H1 (cell line): ENCODE measurements around the gene SPRR2F. TPM values are rescaled to one million over a fixed set of nuclear protein-coding genes. Genes with fewer than 3 reads are reported as not detected.

Experiments
- CTCF ChIA-PET: fragments of 300-600 bp; sonication (Branson Sonifier 250); formaldehyde crosslinking; loops from one replicate; lab custom pipeline; 2021; ENCODE audit not compliant: partially characterized antibody; lab: Charles Lee
- POLR2A ChIA-PET: fragments of 300-600 bp; sonication (Branson Sonifier 250); formaldehyde crosslinking; loops from one replicate; lab custom pipeline; 2021; ENCODE audit warnings: inconsistent platforms; ENCODE audit not compliant: partially characterized antibody; lab: Charles Lee
- DNase-seq, 2 experiments: peaks; one replicate each; pipeline versions ENCODE4 v3.0.0 to v3.0.0-alpha.2; 2010 to 2022; ENCODE audit warnings: low spot score in 2 of 2, low read depth in 1 of 2, mixed read lengths in 1 of 2
- FAIRE-seq: peaks from 2 replicates; lab custom pipeline; 2011; peaks lifted over from hg19 to GRCh38; lab: Jason Lieb, UNC
- H2AFZ ChIP-seq: 2 replicates; pipeline ENCODE4 v1.8.1; 2012; ENCODE audit warnings: low read length, inconsistent platforms
- H2AK5ac ChIP-seq: 2 replicates; pipeline ENCODE4 v1.6.1; 2013; ENCODE audit warnings: low read depth, low read length
- H2BK120ac ChIP-seq: replicated peaks from 2 replicates; pipeline ENCODE3; 2013; ENCODE audit warnings: low read depth, low read length, inconsistent platforms
- H2BK12ac ChIP-seq: 2 replicates; pipeline ENCODE4 v1.6.1; 2013; ENCODE audit warnings: low read depth, low read length
- H2BK15ac ChIP-seq: 2 replicates; pipeline ENCODE4 v1.6.1; 2013; ENCODE audit warnings: low read length
- H2BK20ac ChIP-seq: 2 replicates; pipeline ENCODE4 v1.6.1; 2013; ENCODE audit warnings: low read length
- H2BK5ac ChIP-seq: 2 replicates; pipeline ENCODE4 v1.6.1; 2013; ENCODE audit warnings: low read depth, low read length
- H3K14ac ChIP-seq: 2 replicates; pipeline ENCODE4 v1.6.1; 2013; ENCODE audit warnings: inconsistent platforms; ENCODE audit not compliant: insufficient read length
- H3K18ac ChIP-seq: 2 replicates; pipeline ENCODE4 v1.6.1; 2013; ENCODE audit warnings: low read length; ENCODE audit errors: extremely low read depth
- H3K23ac ChIP-seq: 2 replicates; pipeline ENCODE4 v1.6.1; 2013; ENCODE audit warnings: inconsistent platforms; ENCODE audit not compliant: insufficient read length
- H3K23me2 ChIP-seq: 2 replicates; pipeline ENCODE4 v1.6.1; 2013; ENCODE audit warnings: low read depth, low read length
- H3K27ac ChIP-seq: 2 replicates; pipeline ENCODE4 v1.6.1; 2011; ENCODE audit warnings: low read depth, low read length, inconsistent platforms
- H3K27me3 ChIP-seq, 4 experiments: replicated peaks in 1 of 4; 1 replicate in 1 of 4; 2 replicates in 3 of 4; pipeline versions ENCODE4 v1.6.1 to v1.8.1; 2011 to 2013; ENCODE audit warnings: low read length in 3 of 4, mild to moderate bottlenecking in 3 of 4, inconsistent platforms in 2 of 4, mixed read lengths in 2 of 4, moderate library complexity in 1 of 4; ENCODE audit not compliant: control insufficient read depth in 3 of 4, insufficient read depth in 3 of 4; ENCODE audit errors: extremely low read depth in 1 of 4
- H3K36me3 ChIP-seq, 4 experiments: 2 replicates each; pipeline versions ENCODE4 v1.6.1 to v1.8.1; 2011 to 2013; ENCODE audit warnings: mild to moderate bottlenecking in 4 of 4, low read length in 3 of 4, moderate library complexity in 2 of 4, control low read depth in 1 of 4, inconsistent platforms in 1 of 4; ENCODE audit not compliant: insufficient read depth in 4 of 4, control insufficient read depth in 2 of 4
- H3K4ac ChIP-seq: replicated peaks from 2 replicates; pipeline ENCODE3; 2013; ENCODE audit warnings: low read length, low read depth, mixed read lengths, inconsistent platforms; ENCODE audit not compliant: insufficient read length
- H3K4me1 ChIP-seq, 4 experiments: replicated peaks in 1 of 4; 1 replicate in 1 of 4; 2 replicates in 3 of 4; pipeline versions ENCODE4 v1.6.1 to v1.8.1; 2011 to 2013; ENCODE audit warnings: low read length in 3 of 4, inconsistent platforms in 2 of 4, mixed read lengths in 1 of 4; ENCODE audit not compliant: insufficient read depth in 4 of 4, control insufficient read depth in 3 of 4
- H3K4me2 ChIP-seq, 2 experiments: 2 replicates each; pipeline versions ENCODE4 v1.6.1 to v1.8.1; 2011 to 2013; ENCODE audit warnings: low read depth in 2 of 2, low read length in 2 of 2, control low read depth in 1 of 2, inconsistent platforms in 1 of 2, mild to moderate bottlenecking in 1 of 2; ENCODE audit not compliant: insufficient read depth in 1 of 2
- H3K4me3 ChIP-seq, 4 experiments: fragments of 200-600, 300-600 bp in 1 of 4; sonication (generic), shearing (Covaris generic), sonication (Bioruptor Twin) in 1 of 4; 2 replicates each; pipeline versions ENCODE4 v1.5.1 to v1.8.1; 2011 to 2016; ENCODE audit warnings: low read length in 4 of 4, low read depth in 3 of 4, control low read depth in 2 of 4, inconsistent platforms in 2 of 4, mild to moderate bottlenecking in 2 of 4, mixed read lengths in 1 of 4, moderate library complexity in 1 of 4; ENCODE audit not compliant: insufficient read depth in 2 of 4; ENCODE audit errors: extremely low read depth in 1 of 4
- H3K56ac ChIP-seq: replicated peaks from 2 replicates; pipeline ENCODE3; 2013; ENCODE audit warnings: low read depth, mild to moderate bottlenecking, mixed read lengths, low read length, inconsistent platforms; ENCODE audit not compliant: insufficient read length
- H3K79me1 ChIP-seq: 2 replicates; pipeline ENCODE4 v1.6.1; 2013; ENCODE audit warnings: low read depth, low read length, control low read depth
- H3K79me2 ChIP-seq, 2 experiments: 2 replicates each; pipeline versions ENCODE4 v1.6.1 to v1.8.1; 2012 to 2013; ENCODE audit warnings: low read length in 2 of 2, mild to moderate bottlenecking in 2 of 2, inconsistent platforms in 1 of 2; ENCODE audit not compliant: insufficient read depth in 2 of 2, control insufficient read depth in 1 of 2
- H3K9ac ChIP-seq, 4 experiments: replicated peaks in 1 of 4; 1 replicate in 1 of 4; 2 replicates in 3 of 4; pipeline versions ENCODE4 v1.6.1 to v1.8.1; 2011 to 2013; ENCODE audit warnings: low read depth in 3 of 4, low read length in 3 of 4, control low read depth in 2 of 4, mild to moderate bottlenecking in 2 of 4, moderate library complexity in 2 of 4, inconsistent platforms in 1 of 4; ENCODE audit errors: extremely low read depth in 1 of 4
- H3K9me3 ChIP-seq, 2 experiments: 2 replicates each; pipeline versions ENCODE4 v1.6.1 to v1.8.1; 2012 to 2013; ENCODE audit warnings: mild to moderate bottlenecking in 2 of 2, moderate library complexity in 2 of 2, control low read depth in 1 of 2, inconsistent platforms in 1 of 2, low read depth in 1 of 2, low read length in 1 of 2, mixed read lengths in 1 of 2; ENCODE audit not compliant: insufficient read depth in 2 of 2
- H4K20me1 ChIP-seq, 2 experiments: replicated peaks in 1 of 2; 2 replicates each; pipeline versions ENCODE3 to v1.8.1; 2011 to 2013; ENCODE audit warnings: inconsistent platforms in 2 of 2, low read length in 2 of 2, mild to moderate bottlenecking in 1 of 2; ENCODE audit not compliant: insufficient read depth in 2 of 2, control insufficient read depth in 1 of 2
- H4K5ac ChIP-seq: 2 replicates; pipeline ENCODE4 v1.6.1; 2013; ENCODE audit warnings: low read length, low read depth, mixed read lengths, inconsistent platforms; ENCODE audit not compliant: insufficient read length
- H4K8ac ChIP-seq: 2 replicates; pipeline ENCODE4 v1.8.0; 2013; ENCODE audit warnings: mild to moderate bottlenecking, moderate library complexity, low read length, inconsistent platforms; ENCODE audit not compliant: insufficient read depth; ENCODE audit errors: extremely low read depth
- H4K91ac ChIP-seq: replicated peaks from 2 replicates; pipeline ENCODE3; 2013; ENCODE audit warnings: low read length, mixed read lengths, inconsistent platforms; ENCODE audit not compliant: insufficient read length
- CTBP2 ChIP-seq: IDR thresholded peaks from 2 replicates; pipeline ENCODE4 v1.7.0; 2011; ENCODE audit warnings: borderline replicate concordance, mild to moderate bottlenecking, moderate library complexity, mixed read lengths, low read length; ENCODE audit not compliant: insufficient read depth, insufficient read length
- EGR1 ChIP-seq: IDR thresholded peaks from 2 replicates; pipeline ENCODE4 v1.6.1; 2011; ENCODE audit warnings: low read depth, low read length, borderline replicate concordance
- KDM4A ChIP-seq: IDR thresholded peaks from one replicate; pipeline ENCODE4 v1.7.1; 2012; ENCODE audit warnings: low read depth, mild to moderate bottlenecking, moderate library complexity, low read length, inconsistent platforms; ENCODE audit not compliant: severe bottlenecking
- RNF2 ChIP-seq: fragments of 200-900, 300-1000 bp; sonication (generic); IDR thresholded peaks from 2 replicates; pipeline ENCODE4 v1.7.1; 2016; ENCODE audit warnings: borderline replicate concordance, low read depth, mild to moderate bottlenecking, antibody characterized with exemption, low read length; ENCODE audit not compliant: poor library complexity, severe bottlenecking; ENCODE audit errors: missing control alignments
- SIX5 ChIP-seq: IDR thresholded peaks from 2 replicates; pipeline ENCODE4 v1.6.1; 2011; ENCODE audit warnings: mild to moderate bottlenecking, low read depth, low read length
- SP1 ChIP-seq: IDR thresholded peaks from 2 replicates; pipeline ENCODE4 v1.6.1; 2011; ENCODE audit warnings: low read depth, low read length
- SRF ChIP-seq: IDR thresholded peaks from 2 replicates; pipeline ENCODE4 v1.6.1; 2011; ENCODE audit warnings: mild to moderate bottlenecking, low read depth, low read length, moderate library complexity
- TBP ChIP-seq: IDR thresholded peaks from 2 replicates; pipeline ENCODE4 v1.6.1; 2011; ENCODE audit warnings: low read depth, low read length, improper control_type of control experiment
- WGBS, 2 experiments: shearing (Covaris generic) in 1 of 2; methylation state at CpG; one replicate each; pipeline versions ENCODE4 v1.1.6 to v1.1.7; 2013 to 2015; ENCODE audit warnings: low lambda C conversion rate in 2 of 2, mixed read lengths in 2 of 2, inconsistent platforms in 1 of 2, low coverage in 1 of 2, missing lambda C conversion rate in 1 of 2; ENCODE audit not compliant: insufficient replicate concordance in 2 of 2, insufficient coverage in 1 of 2, insufficient read length in 1 of 2; ENCODE audit errors: extremely low coverage in 1 of 2, missing lambda C conversion rate in 1 of 2; 5-methylcytosine and 5-hydroxymethylcytosine counted together
- polyA plus RNA-seq, 7 experiments: library from polyadenylated mRNA; depleted of rRNA in 3 of 7; stranded (reverse) in 5 of 7; unstranded in 2 of 7; fragments of >200 nt in 5 of 7; fragments of 200-250 nt in 2 of 7; gene quantifications; 1 replicate in 5 of 7; 2 replicates in 1 of 7; 4 replicates in 1 of 7; pipeline versions ENCODE4 v1.2.1 to v1.2.3, GENCODE V29; 2011 to 2013; ENCODE audit warnings: missing spikeins in 2 of 7, mixed read lengths in 2 of 7
- total RNA-seq: library from RNA; stranded (reverse); fragmentation: NEBNext Ultra II Directional; extraction: Animal tissue kit (Norgen Biotek cat#: 25700); gene quantifications from 2 replicates; pipeline ENCODE4 v1.2.1, GENCODE V29; 2021

SPRR2F gene
- total and polyA plus RNA-seq, 2 of the 8 experiments (the other 6 are each of a cell fraction or from before 2014, with no cell fraction given): 0.50 to 1.1 TPM

GRCh38 chr1:153100245-153100644 lies 13.1 kb downstream of the SPRR2F start:
- no peak for TF ChIP-seq CTBP2
- no peak for TF ChIP-seq EGR1
- no peak for TF ChIP-seq SIX5
- no peak for TF ChIP-seq KDM4A
- TF ChIP-seq SRF: no peak
- TF ChIP-seq TBP: no peak
- TF ChIP-seq RNF2: no peak
- no peak for TF ChIP-seq SP1
- no peak overlapping the region for H2BK120ac ChIP-seq
- H3K56ac ChIP-seq: no peak overlapping the region
- ChIA-PET CTCF (no interaction called here), POLR2A (no interaction called here)
- no peak overlapping the region for H3K9ac ChIP-seq
- H2AFZ ChIP-seq: no peak overlapping the region
- DNase-seq (no peak), FAIRE-seq (no peak)
- H2BK5ac ChIP-seq: no peak overlapping the region
- no peaks in the 10 kb centered on the region for H3K79me1 ChIP-seq
- H3K79me2 ChIP-seq: no peaks in the 10 kb centered on the region
- H4K20me1 ChIP-seq: no peaks in the 10 kb centered on the region
- no peak overlapping the region for H4K5ac ChIP-seq
- no peak overlapping the region for H3K18ac ChIP-seq
- H2BK15ac ChIP-seq: no peak overlapping the region
- no peaks in the 10 kb centered on the region for H3K9me3 ChIP-seq
- no peak overlapping the region for H3K4me3 ChIP-seq
- no peak overlapping the region for H2AK5ac ChIP-seq
- no peaks in the 10 kb centered on the region for H3K36me3 ChIP-seq
- H3K27ac ChIP-seq: no peak overlapping the region
- no peaks in the 10 kb centered on the region for H3K27me3 ChIP-seq
- H2BK20ac ChIP-seq: no peak overlapping the region
- no peaks in the 10 kb centered on the region for H3K4me1 ChIP-seq
- no peak overlapping the region for H3K4ac ChIP-seq
- H3K23ac ChIP-seq: no peak overlapping the region
- WGBS, 2 experiments: 96% methylated on average over 5 of the region's 5 CpGs; no CpG with 5 or more reads in 1 of the 2 experiments
- no peaks in the 10 kb centered on the region for H3K23me2 ChIP-seq
- H3K4me2 ChIP-seq: no peak overlapping the region
- H4K91ac ChIP-seq: no peak overlapping the region
- H2BK12ac ChIP-seq: no peak overlapping the region
- H3K14ac ChIP-seq: no peak overlapping the region
- no peak overlapping the region for H4K8ac ChIP-seq
